ENCODE results near the gene RCC1. TPM values are rescaled to one million over a fixed set of nuclear protein-coding genes. Genes with fewer than 3 reads are reported as not detected.
"Not testable (repeated sequence)": the region's sequence is repeated elsewhere in the genome, so short reads cannot be mapped to it uniquely, and the experiment has no call there.

RCC1 gene
- total RNA-seq, 2 donors from 2014 or later, result 6.2 to 10.1 TPM

- ATAC-seq (ENCODE audit: insufficient number of reproducible peaks, low FRiP score, low read depth) (no peak), DNase-seq (ENCODE audit: low spot score) (no peak)
- Histone ChIP-seq H3K36me3 (no peaks in the 10 kb centered on the region), H3K27me3 (replicated peaks; ENCODE audit: insufficient read depth) (no peaks in the 10 kb centered on the region), H3K4me1 (ENCODE audit: control insufficient read depth in 1 of 2, low read depth in 2 of 2) (no peaks in the 10 kb centered on the region), H3K9me3 (no peaks in the 10 kb centered on the region), H3K4me3 (no peak overlapping the region), H3K27ac (no peak overlapping the region)
- TF ChIP-seq CTCF (IDR thresholded peaks at IDR 0.05), result no peak
These were observed 32.4 kb downstream of the RCC1 start for GRCh38 chr1:28538286-28538685.

GRCh38 chr1:28540651-28541050 is 34.8 kb downstream of the RCC1 start:
- no peak overlapping the region for H3K4me3 ChIP-seq
- H3K36me3 ChIP-seq, result no peaks in the 10 kb centered on the region
- DNase-seq (ENCODE audit: low spot score) (no peak), ATAC-seq (ENCODE audit: insufficient number of reproducible peaks, low FRiP score, low read depth) (no peak)
- no peak for TF ChIP-seq CTCF (IDR thresholded peaks at IDR 0.05)
- H3K27ac ChIP-seq, result no peak overlapping the region
- H3K9me3 ChIP-seq, result no peaks in the 10 kb centered on the region
- no peaks in the 10 kb centered on the region for H3K27me3 ChIP-seq (replicated peaks; ENCODE audit: insufficient read depth)
- no peaks in the 10 kb centered on the region for H3K4me1 ChIP-seq (ENCODE audit: control insufficient read depth in 1 of 2, low read depth in 2 of 2)

- not testable (repeated sequence) for H3K27me3 ChIP-seq (replicated peaks; ENCODE audit: insufficient read depth); H3K36me3 ChIP-seq; H3K4me3 ChIP-seq; H3K27ac ChIP-seq; H3K4me1 ChIP-seq (ENCODE audit: control insufficient read depth in 1 of 2, low read depth in 2 of 2); DNase-seq (ENCODE audit: low spot score); H3K9me3 ChIP-seq; ATAC-seq (ENCODE audit: insufficient number of reproducible peaks, low FRiP score, low read depth)
These were observed 35.7 kb downstream of the RCC1 start for GRCh38 chr1:28541414-28542015.

GRCh38 chr1:28545246-28545628 is 39.4 kb downstream of the RCC1 start:
- no peak for ATAC-seq (ENCODE audit: insufficient number of reproducible peaks, low FRiP score, low read depth)
- no peak for TF ChIP-seq CTCF (IDR thresholded peaks at IDR 0.05)
- DNase-seq (ENCODE audit: low spot score), result no peak

GRCh38 chr1:28548318-28548717 is 42.5 kb downstream of the RCC1 start:
- no peaks in the 10 kb centered on the region for H3K36me3 ChIP-seq
- no peaks in the 10 kb centered on the region for H3K4me1 ChIP-seq (ENCODE audit: control insufficient read depth in 1 of 2, low read depth in 2 of 2)
- H3K9me3 ChIP-seq, result no peaks in the 10 kb centered on the region
- H3K27ac ChIP-seq, result no peak overlapping the region
- DNase-seq (ENCODE audit: low spot score) (no peak), ATAC-seq (ENCODE audit: insufficient number of reproducible peaks, low FRiP score, low read depth) (no peak)
- H3K4me3 ChIP-seq, result no peak overlapping the region
- TF ChIP-seq CTCF (IDR thresholded peaks at IDR 0.05), result no peak
- no peaks in the 10 kb centered on the region for H3K27me3 ChIP-seq (replicated peaks; ENCODE audit: insufficient read depth)

More at GRCh38 chr1:28545246-28545628, 39.4 kb downstream of the RCC1 start:
- Histone ChIP-seq H3K27ac (no peak overlapping the region), H3K4me1 (ENCODE audit: control insufficient read depth in 1 of 2, low read depth in 2 of 2) (no peaks in the 10 kb centered on the region), H3K4me3 (no peak overlapping the region), H3K36me3 (no peaks in the 10 kb centered on the region), H3K27me3 (replicated peaks; ENCODE audit: insufficient read depth) (no peaks in the 10 kb centered on the region), H3K9me3 (no peaks in the 10 kb centered on the region)

- no peak for TF ChIP-seq CTCF (IDR thresholded peaks at IDR 0.05)
- ATAC-seq (ENCODE audit: insufficient number of reproducible peaks, low FRiP score, low read depth) (no peak), DNase-seq (ENCODE audit: low spot score) (no peak)
- Histone ChIP-seq H3K36me3 (peaks cover 4% of the 10 kb centered on the region), H3K4me3 (no peak overlapping the region), H3K4me1 (ENCODE audit: control insufficient read depth in 1 of 2, low read depth in 2 of 2) (peaks cover 4 to 18% of the 10 kb centered on the region in 2 donors), H3K27ac (no peak overlapping the region), H3K27me3 (replicated peaks; ENCODE audit: insufficient read depth) (no peaks in the 10 kb centered on the region), H3K9me3 (no peaks in the 10 kb centered on the region)
These were observed 45.5 kb downstream of the RCC1 start for GRCh38 chr1:28551381-28551780.
